T-helper 1 cell (primary cell): ENCODE data around the gene PTGES.
A peak's percentile ranks its signal among the peaks of the same experiment; 100 is the strongest.

Experiments
- DNase-seq, 5 donors: peaks; one replicate each; pipeline ENCODE4 v3.0.0-alpha.2; 2012 to 2020

PTGES gene

GRCh38 chr9:129740666-129741464, 12.0 kb downstream of the PTGES start:
- no peak for DNase-seq

GRCh38 chr9:129740174-129740573, 12.7 kb downstream of the PTGES start:
- DNase-seq = no peak

DNA sequence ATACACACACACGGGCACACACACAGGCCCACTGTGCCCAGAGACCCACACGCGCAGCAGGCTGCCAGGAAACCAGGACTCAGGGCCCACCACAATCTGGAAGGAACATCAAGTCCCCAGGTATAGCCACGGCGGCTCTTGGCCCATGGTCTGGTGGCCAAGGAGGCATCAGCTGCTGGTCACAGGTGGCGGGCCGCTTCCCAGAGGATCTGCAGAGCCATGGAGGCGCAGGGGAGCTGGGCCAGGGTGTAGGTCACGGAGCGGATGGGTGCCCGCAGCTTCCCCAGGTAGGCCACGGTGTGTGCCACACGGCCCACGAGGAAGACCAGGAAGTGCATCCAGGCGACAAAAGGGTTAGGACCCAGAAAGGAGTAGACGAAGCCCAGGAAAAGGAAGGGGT, 13.4 kb downstream of the PTGES start:
- no peak for DNase-seq

DNA sequence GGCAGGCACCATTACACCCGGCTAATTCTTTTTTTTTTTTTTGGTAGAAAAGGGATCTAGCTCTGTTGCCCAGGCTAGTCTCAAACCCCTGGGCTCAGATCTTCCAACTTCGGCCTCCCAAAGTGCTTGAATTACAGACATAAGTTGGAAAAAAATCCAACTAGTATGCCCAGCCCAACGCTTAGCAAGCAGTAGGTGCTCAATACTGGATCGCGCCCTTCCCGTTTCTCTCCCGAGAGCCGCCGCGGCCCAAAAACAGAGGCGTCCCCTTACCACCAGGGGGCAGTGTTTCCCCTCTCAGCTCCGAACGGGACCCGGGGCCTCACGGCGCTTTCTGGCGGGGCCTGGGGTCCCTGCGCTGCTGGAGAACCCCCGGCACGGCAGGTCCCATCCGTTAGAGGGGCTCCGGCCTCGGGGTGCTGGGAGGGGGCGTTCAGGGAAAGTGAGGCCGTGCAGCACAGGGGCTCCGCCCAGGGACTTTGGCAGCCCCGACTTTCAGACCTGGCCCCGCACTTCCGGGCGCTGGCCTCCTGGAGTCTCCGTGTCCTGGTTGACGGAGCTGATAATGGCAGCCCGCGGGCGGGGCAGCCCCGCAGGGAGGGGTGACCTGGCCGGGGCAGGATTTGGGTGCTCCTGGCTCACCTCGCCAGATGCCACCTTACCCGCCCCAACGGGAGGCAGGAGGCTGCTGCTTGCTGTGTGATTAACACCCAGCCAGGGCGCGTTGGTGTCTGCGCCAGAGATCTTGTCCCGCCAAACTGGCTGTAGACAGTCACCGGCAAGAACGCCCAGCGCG, 15.2 kb downstream of the PTGES start:
- peak; percentile 69 to 87 (median 79) for DNase-seq

GRCh38 chr9:129736334-129736733, 16.5 kb downstream of the PTGES start:
- no peak for DNase-seq

- no peak for DNase-seq
Measured at GRCh38 chr9:129735546-129735945, 17.3 kb downstream of the PTGES start.

DNA sequence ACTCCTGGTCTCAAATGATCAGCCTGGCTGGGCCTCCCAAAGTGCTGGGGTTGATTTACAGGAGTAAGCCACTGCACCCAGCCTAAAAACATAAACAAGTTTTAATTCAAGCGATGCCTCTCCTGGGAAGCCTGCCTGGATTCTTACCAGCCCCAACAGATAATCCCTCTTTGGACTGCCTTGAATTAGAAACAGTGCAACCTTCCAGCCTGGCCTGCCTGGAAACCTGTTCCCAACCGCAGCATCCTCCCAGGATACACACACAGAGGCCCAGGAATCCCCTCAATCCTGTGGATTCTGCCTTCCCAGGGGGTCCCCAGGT, 19.2 kb downstream of the PTGES start:
- no peak for DNase-seq

DNA sequence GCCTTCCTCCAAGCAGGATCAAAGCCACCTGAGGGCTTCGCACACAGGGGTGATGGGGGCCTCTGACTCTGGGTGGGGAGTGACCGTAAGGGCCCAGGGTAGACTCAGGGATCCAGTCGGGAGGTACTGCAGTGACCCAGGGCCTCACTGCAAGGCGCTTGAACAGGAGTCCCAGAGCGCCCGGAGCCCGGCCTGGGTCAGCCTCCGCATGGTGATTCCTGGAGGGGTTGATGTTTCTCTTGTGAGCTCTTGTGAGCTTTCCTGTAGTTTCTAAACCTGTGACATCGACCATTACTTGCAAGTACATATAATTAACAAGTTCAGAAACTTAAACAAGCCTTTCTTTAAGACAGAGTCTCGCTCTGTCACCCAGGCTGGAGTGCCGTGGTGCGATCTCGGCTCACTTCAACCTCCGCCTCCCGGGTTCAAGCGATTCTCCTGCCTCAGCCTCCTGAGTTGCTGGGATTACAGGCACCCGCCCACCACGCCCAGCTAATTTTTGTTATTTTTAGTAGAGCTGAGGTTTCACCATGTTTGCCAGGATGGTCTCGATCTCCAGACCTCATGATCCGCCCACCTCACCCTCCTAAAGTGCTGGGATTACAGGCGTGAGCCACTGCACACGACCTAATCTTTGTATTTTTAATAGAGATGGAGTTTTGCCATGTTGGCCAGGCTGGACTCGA, 19.8 kb downstream of the PTGES start:
- no peak for DNase-seq

GRCh38 chr9:129732100-129732499, 20.7 kb downstream of the PTGES start:
- DNase-seq = no peak

DNA sequence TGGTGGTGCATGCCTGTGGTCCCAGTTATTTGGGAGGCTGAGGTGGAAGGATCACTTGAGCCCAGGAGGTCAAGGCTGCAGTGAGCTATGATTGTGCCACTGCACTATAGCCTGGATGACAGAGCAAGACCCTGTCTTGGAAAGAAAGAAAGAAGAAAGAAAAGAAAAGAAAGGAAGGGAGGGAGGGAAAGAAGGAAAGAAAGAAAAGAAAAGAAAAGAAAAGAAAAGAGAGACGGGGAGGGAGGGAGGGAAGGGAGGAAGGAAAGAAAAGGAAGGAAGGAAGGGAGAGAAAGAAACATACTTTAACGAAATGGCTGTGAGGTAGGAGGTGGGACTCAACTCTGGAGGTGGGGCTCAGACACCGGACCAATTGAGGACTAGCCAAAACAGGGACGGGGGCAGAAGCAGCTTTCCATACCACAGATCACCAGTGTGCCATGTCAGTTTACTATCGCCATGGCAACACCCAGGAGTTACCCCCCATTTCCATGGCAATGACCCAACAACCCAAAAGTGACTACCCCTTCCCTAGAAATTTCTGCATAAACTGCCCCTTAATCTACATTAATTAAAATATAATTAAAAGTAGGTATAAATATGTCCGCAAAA, 21.3 kb downstream of the PTGES start:
- no peak for DNase-seq

- no peak for DNase-seq
Measured at GRCh38 chr9:129728744-129729143, 24.1 kb downstream of the PTGES start.

GRCh38 chr9:129726322-129727160, 26.3 kb downstream of the PTGES start:
- DNase-seq = peak in 4 of 5 donors; percentile 35 to 51 (median 42)

DNA sequence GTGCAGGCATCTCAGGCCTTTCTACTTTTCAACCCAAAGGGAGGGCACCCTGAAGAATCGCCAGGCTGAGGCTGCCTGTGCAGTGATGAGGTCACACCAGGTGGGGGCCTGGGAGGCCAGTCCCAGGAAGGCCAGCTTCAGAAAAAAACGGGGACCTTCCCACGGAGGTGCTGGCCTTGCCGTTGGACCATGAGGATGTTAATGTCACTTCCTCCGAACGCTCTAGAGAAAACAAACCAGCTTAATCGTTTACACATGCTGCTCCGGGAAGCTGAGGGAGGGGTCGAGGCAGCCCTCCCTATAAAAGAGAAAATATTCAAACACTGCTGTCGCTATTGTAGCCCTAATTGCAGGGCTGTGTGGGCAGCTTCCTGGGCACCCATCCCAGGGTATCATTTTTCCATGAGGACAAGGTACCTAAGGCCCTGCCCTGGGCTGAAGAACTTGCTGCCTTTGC, 27.0 kb downstream of the PTGES start:
- DNase-seq = no peak

DNA sequence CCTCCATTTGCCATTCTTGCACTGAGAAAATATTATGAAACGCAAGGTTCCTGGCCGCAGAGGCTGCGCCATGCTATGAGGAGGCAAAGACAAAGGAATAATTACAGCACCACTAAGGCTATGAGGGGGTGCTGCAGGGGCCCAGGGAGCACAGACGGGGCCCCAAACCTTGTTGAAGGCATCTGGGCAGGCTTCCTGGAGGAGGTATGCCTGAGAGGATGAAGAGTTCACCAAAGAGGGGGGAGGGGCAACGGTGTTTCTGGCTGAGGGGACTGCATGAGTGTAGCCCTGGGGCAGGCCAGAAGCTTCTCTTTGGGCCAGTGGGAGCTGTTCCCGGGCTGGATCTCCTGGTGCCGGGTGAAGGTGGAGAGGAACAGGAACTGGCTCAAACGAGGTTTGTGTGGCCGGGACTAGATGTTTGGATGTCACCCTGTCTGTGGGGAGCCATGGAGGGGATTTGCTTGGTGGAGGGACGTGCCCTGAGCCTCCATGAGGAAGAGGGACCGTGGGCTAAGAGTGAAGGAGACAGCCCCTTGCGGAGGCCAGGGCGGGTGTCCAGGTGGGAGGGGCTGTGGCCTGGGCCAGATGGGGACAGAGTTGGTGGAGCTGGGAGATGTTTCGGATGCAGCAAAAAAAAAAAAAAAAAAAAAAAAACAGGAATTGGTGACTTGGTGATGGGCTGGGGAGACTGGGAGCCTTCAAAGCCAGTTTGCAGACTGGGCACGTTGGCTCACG, 28.2 kb downstream of the PTGES start:
- DNase-seq = no peak

DNA sequence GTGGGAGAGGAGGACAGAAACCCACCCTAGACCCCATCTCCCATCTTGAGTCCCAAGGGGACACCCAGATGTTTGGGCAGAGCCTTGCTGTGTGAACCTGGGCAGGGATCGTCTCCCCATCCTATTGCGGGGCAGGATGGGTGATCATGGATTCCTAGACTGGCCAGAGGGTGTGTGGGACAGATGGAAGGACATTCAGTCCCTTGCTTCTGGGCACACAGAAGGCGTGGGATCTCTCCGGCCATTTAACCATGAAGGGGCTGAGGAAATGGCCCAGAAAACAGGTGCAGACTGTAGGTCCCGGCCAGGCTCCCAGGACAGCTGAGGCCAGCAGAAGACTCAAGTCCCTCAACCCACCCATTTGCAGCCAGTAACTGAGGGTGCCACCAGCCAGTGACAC, 29.9 kb downstream of the PTGES start:
- DNase-seq = no peak

GRCh38 chr9:129720865-129721545, 31.8 kb downstream of the PTGES start:
- DNase-seq = no peak

DNA sequence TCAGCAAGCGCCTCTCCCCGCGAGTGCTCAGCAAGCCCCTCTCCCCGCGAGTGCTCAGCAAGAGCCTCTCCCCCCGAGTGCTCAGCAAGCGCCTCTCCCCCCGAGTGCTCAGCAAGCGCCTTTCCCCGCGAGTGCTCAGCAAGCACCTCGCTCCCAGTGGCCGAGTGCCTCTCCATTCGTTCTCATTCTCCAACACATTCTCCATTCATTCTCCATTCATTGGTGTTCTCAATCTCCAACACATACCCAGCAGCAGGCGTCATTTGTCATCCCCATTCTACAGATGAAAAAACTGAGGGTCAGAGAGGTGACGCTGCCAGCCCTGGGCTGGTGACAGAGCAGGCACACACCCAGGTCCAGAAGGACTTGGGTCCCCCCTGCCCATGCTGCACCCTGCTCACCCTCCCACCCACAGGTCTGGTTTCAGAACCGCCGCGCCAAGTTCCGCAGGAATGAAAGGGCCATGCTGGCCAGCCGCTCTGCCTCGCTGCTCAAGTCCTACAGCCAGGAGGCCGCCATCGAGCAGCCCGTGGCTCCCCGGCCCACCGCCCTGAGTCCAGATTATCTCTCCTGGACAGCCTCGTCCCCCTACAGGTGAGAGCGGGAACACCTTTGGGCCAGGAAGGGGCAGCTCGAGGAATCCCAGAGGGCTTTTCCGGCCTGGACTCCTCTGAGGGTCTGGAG, 32.5 kb downstream of the PTGES start:
- no peak for DNase-seq

GRCh38 chr9:129719135-129719534, 33.7 kb downstream of the PTGES start:
- DNase-seq = no peak

- no peak for DNase-seq
Measured at GRCh38 chr9:129718647-129719046, 34.2 kb downstream of the PTGES start.

GRCh38 chr9:129717991-129718390, 34.9 kb downstream of the PTGES start:
- no peak for DNase-seq
